Right kidney (tissue), 1 donor: ENCODE measurements around the gene RNASE4.

Experiments used
- DNase-seq: peaks from one replicate; pipeline ENCODE4 v3.0.0-alpha.2; 2016

The RNASE4 gene

GRCh38 chr14:20742132-20742531 is 57.8 kb downstream of the RNASE4 start:
- DNase-seq = no peak

DNA sequence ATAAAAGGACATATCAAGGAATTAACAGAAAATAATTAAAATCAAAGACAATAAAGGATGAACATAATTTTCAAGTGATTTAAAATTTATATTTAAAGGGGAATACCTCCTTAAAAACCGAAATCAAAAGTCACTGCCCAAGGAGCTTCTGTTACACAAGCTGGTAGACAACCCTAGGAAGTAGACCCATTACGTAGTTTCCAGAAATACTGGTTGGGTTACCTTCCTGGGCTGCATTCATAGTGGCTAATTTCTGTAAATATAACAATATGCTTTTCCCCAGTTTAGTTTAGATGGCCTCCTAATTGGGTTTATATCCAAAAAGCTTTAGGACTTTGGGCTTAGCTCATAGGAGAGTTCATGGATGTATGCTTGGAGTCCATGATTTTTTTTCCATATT is 59.2 kb downstream of the RNASE4 start:
- DNase-seq = no peak

DNA sequence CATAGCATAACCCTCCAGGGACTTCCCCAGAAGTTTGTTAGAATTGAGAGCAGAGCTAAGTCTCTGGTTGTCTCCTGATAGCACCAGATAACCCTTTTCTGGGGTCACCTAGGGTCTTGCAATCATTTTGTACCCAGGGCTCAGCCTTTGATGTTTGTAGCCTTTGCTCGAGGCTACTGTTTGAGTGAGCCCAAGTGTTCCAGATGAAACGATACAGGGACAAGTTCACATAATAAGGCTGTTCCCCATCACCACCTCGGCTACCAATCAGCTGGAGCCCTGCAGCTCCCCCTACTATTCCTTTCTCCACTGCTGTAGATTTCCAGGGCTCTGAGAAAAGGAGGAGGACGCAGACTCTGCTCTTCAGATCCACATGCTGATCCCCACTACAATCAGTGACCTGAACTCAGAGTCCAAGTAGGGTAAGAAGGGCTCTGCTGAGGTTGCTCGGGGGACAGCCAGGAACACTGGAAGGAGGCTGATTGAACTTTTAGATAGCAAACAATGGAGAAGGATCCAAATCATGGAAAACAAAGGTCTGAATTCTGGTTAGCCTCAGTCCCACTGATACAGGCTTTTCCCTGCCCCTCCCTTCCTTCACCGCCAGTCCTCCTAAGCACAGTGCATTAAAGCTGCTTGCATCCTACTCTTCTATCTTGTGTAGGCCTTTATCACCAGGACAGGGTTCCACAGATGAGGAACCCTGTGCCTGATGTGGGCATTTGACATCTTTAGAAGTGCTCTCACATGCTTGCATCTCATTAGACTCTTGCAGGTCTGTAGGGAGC is 61.4 kb downstream of the RNASE4 start, which contains the start of gene EDDM3A:
TSS of gene EDDM3A (plus strand) at position 317 of the 788 bp plus-strand sequence. CDS start 1,694 bp downstream, outside the sequence.
- DNase-seq = no peak

DNA sequence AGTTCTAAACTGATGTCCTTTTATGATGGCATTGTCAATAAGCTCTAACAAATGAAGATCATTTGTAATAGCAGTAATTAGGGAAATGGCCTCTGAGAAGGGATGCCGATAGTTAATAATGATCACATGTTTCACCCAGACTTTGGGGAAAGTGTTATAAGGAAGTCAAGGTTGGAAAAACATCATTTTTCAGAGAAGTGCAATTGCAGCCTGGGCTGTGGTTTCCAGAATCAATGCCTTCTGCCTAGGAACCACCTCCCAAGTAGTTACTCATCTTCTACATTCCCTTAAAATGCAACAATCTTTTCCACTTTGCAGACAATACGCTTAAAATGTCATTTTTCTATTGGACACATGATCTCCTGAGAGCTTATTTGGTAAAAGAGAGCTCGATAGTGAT is 62.2 kb downstream of the RNASE4 start:
- no peak for DNase-seq

DNA sequence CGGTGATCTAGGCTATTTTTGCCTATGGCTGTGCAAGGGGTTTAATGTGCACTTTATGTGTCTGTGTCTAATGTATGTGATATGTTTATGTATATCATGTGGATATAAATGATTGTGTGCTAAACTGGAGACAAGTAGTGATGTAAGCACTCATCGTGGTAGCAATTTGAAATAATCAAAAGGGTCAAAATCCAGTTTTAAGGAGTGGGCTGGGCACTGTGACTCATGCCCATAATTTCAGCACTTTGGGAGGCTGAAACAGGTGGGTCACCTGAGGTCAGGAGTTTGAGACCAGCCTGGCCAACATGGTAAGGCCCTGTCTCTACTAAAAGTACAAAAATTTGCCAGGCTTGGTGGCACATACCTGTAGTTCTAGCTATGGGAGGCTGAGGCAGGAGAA is 64.1 kb downstream of the RNASE4 start:
- DNase-seq = no peak

DNA sequence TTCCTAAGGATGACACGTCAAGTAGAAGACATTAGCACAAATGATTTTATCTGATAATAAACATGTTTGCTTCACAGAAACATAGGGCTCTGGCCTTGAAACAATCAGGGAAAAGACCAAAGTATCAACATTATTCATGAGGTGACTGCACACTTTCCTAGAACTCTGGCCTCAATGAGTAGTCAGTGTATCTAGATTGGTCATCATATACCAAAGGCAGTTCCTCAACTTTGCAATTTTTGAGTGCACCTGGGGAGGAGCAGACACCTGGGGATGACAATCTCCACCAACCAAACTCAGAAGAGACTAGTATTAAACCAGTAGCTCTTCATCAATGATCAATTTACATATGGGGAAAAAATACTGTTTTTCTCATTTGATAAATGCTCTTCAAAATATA is 65.8 kb downstream of the RNASE4 start:
- no peak for DNase-seq
